GM12875 (cell line): ENCODE measurements around the gene ST3GAL2.

Experiments
- H3K4me3 ChIP-seq: one replicate; pipeline ENCODE4 v1.5.1; 2011; ENCODE audit warnings: low read depth, low read length, control low read depth
- CTCF ChIP-seq: IDR thresholded peaks from 2 replicates; pipeline ENCODE4 v1.5.1; 2011; ENCODE audit warnings: low read depth, mild to moderate bottlenecking, control low read depth, inconsistent platforms, low read length, moderate library complexity, borderline replicate concordance; ENCODE audit not compliant: insufficient read depth

ST3GAL2 gene

GRCh38 chr16:70438969-70439862 lies at the start of gene ST3GAL2:
Gene ST3GAL2 (minus strand): TSS chr16:70439100. CDS start chr16:70398530, 40,570 bp downstream.
- peak within 1 kb of the TSS; percentile 95 for H3K4me3 ChIP-seq
- no peak for TF ChIP-seq CTCF

- no peak for TF ChIP-seq CTCF
- no peak overlapping the region for H3K4me3 ChIP-seq
Measured at GRCh38 chr16:70484867-70485266, 46.0 kb upstream of the ST3GAL2 start.

GRCh38 chr16:70483426-70483825 lies 44.5 kb upstream of the ST3GAL2 start:
- TF ChIP-seq CTCF, result no peak
- no peak overlapping the region for H3K4me3 ChIP-seq

- no peak for TF ChIP-seq CTCF
- H3K4me3 ChIP-seq, result no peak overlapping the region
Measured at GRCh38 chr16:70482624-70483023, 43.7 kb upstream of the ST3GAL2 start.

GRCh38 chr16:70481929-70482536 lies 43.1 kb upstream of the ST3GAL2 start:
- H3K4me3 ChIP-seq, result no peak overlapping the region
- no peak for TF ChIP-seq CTCF

- H3K4me3 ChIP-seq, result no peak overlapping the region
- TF ChIP-seq CTCF, result no peak
Measured at GRCh38 chr16:70480127-70481105, 41.5 kb upstream of the ST3GAL2 start.
